ENCODE data around the gene TSSK2. TPM values are rescaled to one million over a fixed set of nuclear protein-coding genes. Genes with fewer than 3 reads are reported as not detected.
"Not testable (repeated sequence)": the region's sequence is repeated elsewhere in the genome, so short reads cannot be mapped to it uniquely, and the experiment has no call there.

TSSK2 gene
- total RNA-seq, 1 experiment from 2014 or later: not detected

- no peak for DNase-seq (ENCODE audit: low read depth)
These were observed 12.1 kb downstream of the TSSK2 start for GRCh38 chr22:19143212-19143611.

GRCh38 chr22:19143967-19144400, 12.9 kb downstream of the TSSK2 start:
- no peak for DNase-seq (ENCODE audit: low read depth)

GRCh38 chr22:19146215-19146968, 15.3 kb downstream of the TSSK2 start:
- DNase-seq (ENCODE audit: low read depth): no peak

- no peak for DNase-seq (ENCODE audit: low read depth)
These were observed 16.2 kb downstream of the TSSK2 start for GRCh38 chr22:19147195-19147780.

DNA sequence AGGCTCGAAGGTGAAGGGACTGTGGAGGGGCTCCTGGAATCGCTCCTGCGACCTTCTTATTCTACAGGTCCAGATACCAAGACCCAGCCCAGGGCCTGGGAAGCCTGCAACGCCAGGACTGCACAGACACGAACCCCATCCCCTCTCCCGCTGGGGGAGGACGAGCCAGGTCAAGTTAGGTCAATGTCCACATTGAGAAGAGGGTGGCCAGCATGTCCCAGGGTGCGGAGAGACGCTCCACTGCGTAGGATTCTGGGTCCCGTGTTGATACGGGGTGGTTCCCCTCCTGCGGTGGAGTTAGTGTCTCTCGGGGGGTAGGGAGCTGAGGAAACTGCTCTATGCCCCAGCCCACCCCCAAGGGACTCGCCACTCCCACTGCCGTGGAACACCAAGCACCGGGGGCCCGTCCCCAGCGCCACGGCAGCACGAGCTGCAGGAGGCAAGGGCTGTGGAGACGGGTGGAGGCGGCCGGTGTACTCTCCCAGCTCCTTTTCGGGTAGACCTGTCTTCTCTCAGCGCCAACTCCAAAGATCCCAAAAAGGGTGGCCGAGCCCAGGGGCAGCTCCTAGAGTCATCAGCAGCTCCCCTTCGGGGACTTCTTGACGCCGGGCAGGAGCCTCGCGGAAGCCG, 17.4 kb downstream of the TSSK2 start:
- DNase-seq (ENCODE audit: low read depth): no peak

DNA sequence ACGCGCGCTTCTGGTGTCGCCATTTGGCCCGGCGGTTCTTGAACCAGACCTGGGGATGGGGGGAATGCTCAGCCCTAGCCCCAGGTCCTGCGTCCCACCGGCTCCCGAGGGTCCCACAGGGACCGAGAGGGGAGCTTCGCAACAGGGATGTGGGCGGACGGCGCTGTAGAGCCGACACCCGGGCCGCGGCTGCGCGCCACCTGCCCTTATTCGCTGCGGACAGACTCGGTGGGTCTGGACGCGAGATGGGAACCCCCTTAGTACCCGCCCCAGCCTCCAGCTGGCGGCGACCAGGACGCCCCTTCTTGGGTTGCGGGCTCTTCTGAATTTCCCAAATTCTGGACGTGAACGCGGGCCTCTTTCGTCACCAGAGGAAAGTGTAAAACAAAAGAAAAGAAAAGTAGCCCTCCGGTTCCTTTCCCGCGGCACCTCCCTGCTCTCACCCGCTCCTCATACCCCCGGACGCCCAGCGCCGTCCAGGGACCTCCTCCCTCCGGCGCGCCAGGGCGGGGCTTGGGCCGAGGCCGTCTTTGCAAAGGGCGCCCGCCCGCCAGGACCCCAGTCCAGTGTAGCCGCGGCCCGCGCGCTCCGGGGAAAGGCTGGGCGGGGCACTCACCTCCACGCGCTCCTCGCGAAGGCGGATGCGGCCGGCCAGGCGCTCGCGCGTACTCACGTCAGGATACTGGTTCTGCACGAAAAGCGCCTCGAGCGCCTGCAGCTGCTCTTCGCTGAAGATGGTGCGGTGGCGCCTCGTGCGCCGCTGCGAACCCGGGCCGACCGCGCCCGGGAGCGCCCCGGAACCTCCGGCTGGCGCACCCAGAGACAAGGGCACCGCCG, 18.2 kb downstream of the TSSK2 start:
- no peak for DNase-seq (ENCODE audit: low read depth)

GRCh38 chr22:19149991-19150390, 18.9 kb downstream of the TSSK2 start, which contains the start of gene GSC2:
Gene GSC2 (minus strand): TSS chr22:19150292. CDS start chr22:19150283, 9 bp downstream.
- no peak for DNase-seq (ENCODE audit: low read depth)

DNA sequence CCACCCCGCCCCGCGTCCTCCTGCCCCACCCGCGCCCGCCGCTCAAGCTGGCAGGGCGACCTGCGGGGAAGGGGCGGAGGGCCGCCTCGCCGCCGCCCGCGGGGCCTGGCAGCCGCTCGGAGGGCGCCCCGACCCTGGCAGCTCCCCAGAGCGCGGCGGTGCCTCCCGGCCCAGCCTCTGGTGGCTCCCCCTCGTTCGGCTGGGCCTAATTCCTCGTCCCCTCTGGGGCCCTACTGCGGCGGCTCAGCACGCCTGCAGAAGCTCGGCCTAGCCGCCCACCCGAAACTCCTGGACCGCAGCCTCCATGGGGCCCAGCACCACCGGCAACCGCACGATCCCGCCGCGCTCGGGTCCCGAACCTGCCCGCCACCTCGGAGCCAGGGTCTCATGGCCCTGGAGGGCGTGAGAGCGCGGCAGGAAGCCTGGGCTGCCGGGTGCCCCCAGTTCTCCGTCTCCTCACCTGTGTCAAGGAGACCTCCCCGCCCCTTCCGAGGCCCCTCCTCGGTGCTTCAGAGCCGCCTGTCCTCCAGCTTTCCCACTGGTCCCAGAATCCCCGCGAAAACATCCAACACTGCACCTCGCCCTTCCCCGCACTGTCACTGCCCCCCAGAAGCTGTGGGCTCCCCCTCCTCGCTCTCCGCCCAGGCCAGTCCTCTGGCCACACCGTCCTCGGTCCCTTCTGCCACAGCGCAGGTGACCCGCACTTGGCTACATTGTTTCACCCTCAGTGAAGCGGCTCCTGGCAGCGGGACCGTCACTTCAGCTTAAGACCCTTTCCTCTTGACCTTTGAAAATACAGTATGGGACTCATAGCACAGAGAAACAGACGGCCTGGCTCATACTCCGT, 19.6 kb downstream of the TSSK2 start:
- DNase-seq (ENCODE audit: low read depth): no peak

GRCh38 chr22:19151329-19152191, 20.5 kb downstream of the TSSK2 start:
- no peak for DNase-seq (ENCODE audit: low read depth)

- DNase-seq (ENCODE audit: low read depth): no peak
These were observed 22.1 kb downstream of the TSSK2 start for GRCh38 chr22:19152942-19153883.

DNA sequence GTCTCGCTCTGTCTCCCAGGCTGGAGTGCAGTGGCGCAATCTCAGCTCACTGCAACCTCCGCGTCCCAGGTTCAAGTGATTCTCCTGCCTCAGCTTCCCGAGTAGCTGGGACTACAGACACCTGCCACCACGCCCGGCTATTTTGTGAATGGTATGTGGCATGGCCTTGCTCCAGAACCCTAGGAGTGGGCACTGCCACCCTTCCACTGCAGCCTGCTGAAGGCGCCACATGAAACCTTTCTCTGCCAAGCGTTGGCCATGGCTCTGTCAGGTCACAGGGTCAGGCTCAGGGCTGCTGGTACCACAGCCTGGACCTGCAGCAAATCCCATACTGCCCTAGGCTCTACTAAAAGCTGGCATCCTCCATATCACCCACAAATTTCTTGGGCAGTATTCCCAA, 25.0 kb downstream of the TSSK2 start:
- not testable (repeated sequence) for DNase-seq (ENCODE audit: low read depth)

GRCh38 chr22:19158649-19159048, 27.5 kb downstream of the TSSK2 start:
- DNase-seq (ENCODE audit: low read depth): not testable (repeated sequence)

DNA sequence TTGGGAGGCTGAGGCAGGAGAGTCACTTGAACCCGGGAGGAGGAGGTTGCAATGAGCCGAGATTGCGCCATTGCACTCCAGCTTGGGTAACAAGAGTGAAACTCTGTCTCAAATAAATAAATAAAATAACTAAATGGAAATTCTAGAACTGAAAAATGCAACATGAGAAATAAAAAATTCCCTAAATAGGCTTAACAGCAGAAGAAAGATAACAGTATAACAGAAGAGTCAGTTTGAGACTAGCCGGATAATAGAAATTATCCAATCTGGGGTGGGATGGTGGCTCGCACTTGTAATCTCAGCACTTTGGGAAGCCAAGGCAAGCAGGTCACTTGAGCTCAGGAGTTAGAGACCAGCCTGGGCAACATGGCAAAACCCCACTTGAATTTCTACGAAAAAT, 33.3 kb downstream of the TSSK2 start:
- no peak for DNase-seq (ENCODE audit: low read depth)

DNA sequence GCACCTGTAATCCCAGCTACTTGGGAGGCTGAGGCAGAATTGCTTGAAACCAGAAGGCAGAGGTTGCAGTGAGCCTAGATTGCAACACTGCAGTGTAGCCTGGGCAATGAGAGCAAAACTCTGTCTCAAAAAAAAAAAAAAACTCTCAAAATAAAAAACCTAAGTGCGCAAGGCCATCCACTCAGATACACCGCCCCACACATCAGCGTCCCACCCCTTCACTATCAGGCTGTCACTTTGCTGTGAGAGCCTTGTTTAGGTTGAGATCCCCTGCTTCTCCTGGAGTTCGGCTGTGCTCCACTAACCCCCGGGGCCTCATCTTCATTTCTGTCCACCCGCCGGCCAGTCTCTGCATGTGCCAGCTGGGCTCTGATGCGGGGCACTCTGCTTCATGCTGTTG, 35.3 kb downstream of the TSSK2 start:
- DNase-seq (ENCODE audit: low read depth): no peak

DNA sequence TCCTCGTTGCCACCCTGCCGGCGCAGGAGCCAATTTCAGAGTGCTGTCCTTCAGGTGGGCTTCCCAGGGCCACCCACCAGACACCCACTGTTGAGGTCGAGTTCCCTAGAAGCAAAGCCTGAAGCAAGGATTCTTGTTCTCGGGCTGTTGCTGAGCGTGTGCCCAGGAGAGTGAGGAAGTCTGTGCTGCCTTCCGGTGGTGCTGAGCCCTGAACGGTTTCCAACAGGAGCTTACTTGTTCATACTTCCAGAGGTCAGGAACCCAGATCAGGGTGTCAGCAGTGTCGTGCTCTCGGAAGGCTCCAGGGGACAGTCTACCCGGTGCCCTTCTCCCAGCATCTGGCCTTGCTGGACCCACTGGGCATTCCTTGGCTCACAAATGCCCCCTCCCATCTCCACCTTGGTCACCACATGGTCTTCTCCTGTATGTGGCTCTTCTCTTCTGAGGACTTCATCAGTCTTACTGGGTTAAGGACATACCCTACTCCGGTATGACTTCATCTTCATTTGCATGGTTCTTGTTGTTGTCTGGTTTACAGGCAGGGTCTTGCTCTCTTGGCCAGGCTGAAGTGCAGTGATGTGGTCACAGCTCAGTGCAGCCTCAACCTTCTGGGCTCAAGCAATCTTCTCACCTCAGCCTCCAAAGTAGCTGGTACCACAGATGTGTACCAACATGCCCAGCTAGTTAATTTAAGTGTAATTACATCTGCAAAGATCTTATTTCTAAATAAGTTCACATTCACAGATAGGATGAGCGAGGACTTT, 36.2 kb downstream of the TSSK2 start:
- no peak for DNase-seq (ENCODE audit: low read depth)

DNA sequence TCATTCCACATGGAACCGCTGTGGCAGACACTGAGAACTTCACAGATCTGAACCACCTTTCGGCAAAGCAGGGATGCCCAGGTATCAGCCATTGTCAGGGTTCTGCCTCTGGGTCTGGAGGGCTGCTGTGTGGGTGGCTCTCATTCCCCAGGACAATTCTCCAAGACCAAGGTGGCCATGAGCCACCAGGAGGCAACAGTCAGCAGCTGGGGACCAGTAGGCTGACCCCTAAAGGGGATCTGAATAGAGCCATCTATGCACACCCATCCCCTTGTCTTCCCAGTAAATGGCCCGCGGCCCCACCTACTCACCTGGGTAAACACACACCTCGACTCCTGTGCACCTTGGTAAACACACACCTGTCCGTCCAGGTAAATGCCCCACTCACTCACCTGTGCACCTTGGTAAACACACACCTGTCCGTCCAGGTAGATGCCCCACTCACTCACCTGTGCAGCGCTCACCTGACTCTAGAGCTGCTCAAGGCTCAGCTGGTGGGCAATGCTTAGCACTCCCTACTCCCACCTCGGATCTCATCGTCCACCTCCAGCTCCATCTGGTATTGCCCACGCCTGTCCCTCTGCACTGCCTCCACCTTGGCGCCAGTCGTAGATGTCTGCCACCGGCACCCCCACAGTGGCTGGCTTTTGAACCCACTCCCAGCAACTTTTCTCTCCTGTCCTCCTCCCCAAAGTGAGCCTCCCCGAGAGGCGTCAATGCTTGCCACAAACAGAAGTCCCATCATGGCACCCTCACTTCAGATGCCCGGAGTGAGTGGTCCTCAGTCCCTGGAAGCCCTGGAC, 37.2 kb downstream of the TSSK2 start:
- no peak for DNase-seq (ENCODE audit: low read depth)
